GM18861 (cell line): ENCODE results near the gene CEBPA.
"Not testable (repeated sequence)": the region's sequence is repeated elsewhere in the genome, so short reads cannot be mapped to it uniquely, and the experiment has no call there.

Experiments
- ATAC-seq: cut with Tn5 transposase; IDR thresholded peaks from one replicate; pipeline ENCODE4 v1.9.1; 2021; ENCODE audit not compliant: unreplicated experiment

CEBPA gene

GRCh38 chr19:33301144-33301899 is 1.0 kb downstream of the CEBPA start:
- ATAC-seq: no peak

DNA sequence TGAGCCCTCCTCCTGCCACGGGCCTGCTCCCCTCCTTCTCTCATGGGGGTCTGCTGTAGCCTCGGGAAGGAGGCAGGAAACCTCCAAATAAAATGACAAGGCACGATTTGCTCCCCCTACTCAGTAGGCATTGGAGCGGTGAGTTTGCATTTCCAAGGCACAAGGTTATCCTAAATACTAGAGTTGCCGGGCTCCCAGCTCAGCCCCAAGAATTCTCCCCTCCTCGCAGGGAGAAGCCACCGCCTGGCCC is 1.5 kb downstream of the CEBPA start:
- ATAC-seq: no peak

- no peak for ATAC-seq
These were observed 2.1 kb downstream of the CEBPA start for GRCh38 chr19:33300009-33300893.

DNA sequence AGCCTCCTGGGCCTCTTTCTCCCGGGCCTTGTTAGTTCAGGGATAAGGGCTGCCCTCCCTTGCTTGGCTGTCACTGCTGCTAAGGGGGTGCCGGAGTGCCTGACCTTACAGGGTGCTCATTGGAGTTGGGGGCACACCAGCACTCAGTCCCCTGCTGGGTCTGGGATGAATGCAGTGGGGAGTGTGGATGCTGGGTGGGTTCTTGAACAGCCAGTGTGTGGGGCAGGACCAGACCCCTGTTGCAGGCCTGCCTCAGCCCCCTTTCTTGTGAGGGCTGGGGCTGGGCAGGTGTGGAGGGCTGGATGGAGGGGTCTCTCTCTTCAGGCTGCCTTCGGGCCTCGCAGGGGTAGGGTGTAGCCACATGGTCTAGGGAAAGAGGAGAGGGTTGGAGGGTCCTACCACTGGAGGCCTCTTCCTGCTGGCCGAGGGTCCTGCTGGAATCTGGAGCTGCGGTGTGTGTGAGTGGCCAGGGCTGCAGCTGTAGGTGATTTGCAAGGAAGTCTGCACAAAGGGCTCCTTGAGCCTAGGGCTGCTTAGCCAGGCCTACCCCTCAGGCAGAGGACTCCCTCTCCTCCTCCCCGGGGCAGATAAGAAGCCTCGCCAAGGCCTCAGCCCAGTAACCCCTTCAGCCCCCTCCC is 3.2 kb downstream of the CEBPA start:
- ATAC-seq: no peak

DNA sequence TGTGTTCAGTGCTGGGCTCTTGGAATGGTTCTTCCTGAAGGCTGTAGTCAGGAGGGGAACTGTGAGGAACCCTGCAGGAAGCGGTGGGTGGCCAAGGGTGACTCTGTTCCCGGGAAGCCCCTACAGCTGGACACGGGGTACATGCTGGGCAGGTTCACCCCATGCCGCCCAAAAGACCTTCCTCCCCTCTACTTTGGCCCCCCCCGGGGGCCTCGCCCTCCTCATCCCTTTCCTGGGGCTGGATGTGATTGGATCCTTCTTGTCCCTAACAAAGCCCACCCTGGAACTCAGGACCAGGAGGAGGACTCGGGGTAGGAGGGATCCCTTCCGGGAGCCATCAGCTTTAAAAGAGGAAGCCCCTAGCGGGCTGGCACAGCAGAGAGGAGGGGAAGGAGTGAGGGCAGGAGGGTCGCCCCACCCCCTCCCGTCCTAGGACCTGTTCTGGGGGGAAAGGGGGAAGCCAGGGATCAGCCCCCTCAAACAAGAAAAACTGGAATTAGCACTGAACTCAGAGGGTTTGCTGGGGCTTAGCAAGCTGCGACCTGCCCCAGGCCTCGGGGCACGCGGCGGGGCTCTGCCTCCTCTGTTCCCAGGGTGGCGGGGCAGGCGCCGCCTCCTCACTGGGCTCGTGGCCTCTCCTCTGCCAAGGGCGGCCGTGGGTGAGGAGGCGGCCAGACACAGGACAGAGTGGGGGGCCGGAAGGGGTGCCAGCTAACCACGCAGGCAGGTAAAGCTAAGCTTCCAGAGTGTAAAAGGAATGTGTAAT is 4.0 kb downstream of the CEBPA start:
- no peak for ATAC-seq

- no peak for ATAC-seq
These were observed 4.8 kb downstream of the CEBPA start for GRCh38 chr19:33297401-33298145.

DNA sequence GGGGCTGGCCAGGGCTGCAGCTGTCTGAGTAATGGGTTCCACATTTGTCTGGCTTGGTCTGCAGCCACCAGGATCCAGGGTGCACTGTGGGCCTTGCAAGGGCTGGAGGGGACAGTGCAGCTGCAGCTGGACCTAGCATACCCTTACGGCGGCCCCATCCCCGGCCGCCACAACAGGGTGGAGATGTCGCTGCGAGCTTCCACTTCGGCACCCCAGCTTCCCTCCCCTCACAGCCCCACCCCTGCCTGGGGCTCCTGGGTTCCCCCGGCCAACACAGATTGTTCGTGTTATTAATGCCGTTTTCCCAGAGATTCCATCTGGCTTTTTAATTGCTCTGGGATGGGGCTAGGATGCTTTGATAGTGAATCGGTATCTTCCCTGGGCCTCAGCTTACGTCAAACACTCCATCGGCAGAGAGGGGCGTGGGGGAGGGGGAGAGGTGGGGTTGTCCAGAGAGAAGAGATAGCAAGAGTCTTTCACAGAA is 5.8 kb downstream of the CEBPA start:
- no peak for ATAC-seq

DNA sequence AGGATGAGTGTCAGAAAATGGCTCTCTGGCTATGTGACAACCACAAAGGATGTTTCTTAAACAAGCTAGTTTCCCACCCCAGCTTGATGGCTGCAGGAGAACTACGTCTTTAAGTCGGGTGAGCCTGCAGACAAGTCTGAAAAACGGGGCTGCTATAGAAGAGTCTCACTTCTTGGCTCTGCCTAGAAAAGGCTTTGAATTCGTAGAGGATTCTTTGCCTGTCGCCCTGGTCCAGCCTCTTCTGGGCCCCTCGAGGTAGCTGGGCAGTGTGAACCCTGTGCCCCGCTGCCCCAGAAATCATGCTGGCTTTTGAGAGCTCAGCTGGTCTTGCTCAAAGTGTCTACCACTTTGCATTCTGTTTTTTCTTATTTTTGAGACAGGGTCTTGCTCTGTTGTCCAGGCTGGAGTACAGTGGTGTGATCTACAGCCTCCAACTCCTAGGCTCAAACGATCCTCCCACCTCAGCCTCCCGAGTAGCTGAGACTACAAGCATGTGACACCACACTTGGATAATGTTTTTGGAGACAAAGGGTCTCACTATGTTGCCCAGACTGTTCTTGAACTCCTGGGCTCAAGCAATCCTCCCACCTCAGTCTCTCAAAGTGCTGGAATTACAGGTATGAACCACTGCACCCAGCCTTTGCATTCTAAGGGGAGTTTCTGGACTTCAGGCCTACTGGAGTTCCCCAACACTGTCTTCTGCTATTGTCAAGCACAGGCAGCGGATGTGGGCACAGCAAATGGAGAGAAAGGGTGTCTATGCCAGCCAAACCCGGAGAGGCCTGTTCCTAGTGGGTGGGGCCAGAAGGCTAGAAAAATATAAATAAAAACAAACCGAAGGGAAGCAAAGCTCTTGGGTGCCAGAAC is 6.5 kb downstream of the CEBPA start:
- no peak for ATAC-seq

DNA sequence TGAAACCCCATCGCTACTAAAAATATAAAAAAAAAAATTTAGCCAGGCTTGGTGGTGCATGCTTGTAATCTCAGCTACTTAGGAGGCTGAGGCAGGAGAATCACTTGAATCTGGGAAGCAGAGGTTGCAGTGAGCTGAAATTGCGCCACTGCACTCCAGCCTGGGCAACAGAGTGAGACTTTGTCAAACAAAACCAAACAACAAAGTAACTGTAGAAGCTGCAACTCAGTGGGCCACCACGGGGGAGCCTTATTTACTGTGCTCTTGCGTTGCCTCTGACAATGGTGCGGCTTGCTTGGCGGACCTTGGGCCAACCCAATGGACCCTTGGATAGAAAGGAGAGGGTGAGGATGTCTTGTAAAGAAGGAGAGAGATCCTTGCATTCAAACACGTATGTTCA is 7.3 kb downstream of the CEBPA start:
- ATAC-seq: not testable (repeated sequence)

DNA sequence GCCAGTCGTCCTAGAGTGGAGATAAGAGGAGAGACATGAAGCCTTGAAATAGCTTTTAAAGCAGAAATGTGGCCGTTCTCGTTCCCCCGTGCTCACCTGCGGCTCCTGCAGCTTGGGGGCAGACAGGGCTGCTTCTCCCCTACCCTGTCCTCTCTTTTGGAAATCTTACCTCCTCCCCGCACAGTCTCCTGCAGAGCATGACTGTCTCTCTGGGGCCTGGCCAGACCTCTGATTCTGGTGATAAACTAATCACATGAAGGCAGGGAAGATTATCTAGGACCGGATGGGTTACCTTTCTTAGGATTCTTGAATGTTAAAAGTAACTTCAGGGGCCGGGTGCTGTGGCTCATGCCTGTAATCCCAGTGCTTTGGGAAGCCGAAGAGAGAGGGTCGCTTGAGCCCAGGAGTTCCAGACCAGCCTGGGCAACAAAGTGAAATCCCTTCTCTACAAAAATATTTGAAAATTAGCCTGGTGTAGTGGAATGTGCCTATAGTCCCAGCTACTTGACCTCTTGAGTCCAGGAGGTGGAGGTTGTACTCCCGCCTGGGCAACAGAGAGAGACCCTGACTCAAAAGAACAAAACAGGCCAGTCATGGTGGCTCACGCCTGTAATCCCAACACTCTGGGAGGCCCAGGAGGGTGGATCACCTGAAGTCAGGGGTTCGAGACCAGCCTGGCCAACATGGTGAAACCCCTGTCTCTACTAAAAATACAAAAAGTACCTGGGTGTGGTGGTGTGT is 8.1 kb downstream of the CEBPA start:
- no peak for ATAC-seq

- no peak for ATAC-seq
These were observed 8.9 kb downstream of the CEBPA start for GRCh38 chr19:33293255-33294057.

DNA sequence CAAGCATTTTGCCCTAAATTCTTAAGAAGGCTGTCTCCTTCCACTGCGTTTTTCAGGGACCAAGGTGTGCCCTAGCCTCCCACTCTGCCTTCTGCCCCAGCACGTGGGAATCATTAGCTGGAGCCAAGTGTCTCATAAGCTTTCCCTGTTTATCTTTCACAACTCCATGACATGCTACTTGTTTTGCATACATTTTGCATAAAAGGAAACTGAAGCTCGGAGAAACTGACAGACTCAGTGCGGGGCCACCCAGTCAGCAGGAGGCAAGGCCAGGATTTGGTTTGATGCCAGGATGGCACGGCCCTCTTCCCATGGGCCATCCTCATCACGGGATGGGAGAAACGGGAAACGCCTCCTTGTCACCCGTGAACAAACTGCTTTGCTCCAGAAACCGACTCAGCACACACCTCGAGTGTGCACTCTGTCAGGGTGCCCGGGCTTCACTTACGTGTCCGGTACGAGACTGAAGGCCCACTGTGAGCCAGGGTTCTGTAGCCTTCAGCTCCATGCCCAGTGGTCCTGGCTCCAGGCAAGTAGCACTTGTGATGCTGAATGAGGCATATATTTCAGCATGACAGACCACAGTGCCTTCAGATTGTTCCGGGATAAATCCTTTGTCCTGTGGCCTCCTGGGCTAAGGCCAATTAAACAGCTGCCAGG is 9.6 kb downstream of the CEBPA start:
- no peak for ATAC-seq

- no peak for ATAC-seq
These were observed 10.5 kb downstream of the CEBPA start for GRCh38 chr19:33291623-33292534.

- no peak for ATAC-seq
These were observed 11.2 kb downstream of the CEBPA start for GRCh38 chr19:33290956-33291622.

- ATAC-seq: no peak
These were observed 12.1 kb downstream of the CEBPA start for GRCh38 chr19:33290082-33290815.
